ENCODE results near the gene STAMBP.

STAMBP gene

GRCh38 chr2:73906847-73907505 lies 78.2 kb downstream of the STAMBP start:
- no peak for DNase-seq (ENCODE audit: low read depth)

- DNase-seq (ENCODE audit: low read depth), result no peak
These were observed 79.2 kb downstream of the STAMBP start for GRCh38 chr2:73907840-73908452.

- DNase-seq (ENCODE audit: low read depth), result no peak
These were observed 80.2 kb downstream of the STAMBP start for GRCh38 chr2:73908689-73909652.

DNA sequence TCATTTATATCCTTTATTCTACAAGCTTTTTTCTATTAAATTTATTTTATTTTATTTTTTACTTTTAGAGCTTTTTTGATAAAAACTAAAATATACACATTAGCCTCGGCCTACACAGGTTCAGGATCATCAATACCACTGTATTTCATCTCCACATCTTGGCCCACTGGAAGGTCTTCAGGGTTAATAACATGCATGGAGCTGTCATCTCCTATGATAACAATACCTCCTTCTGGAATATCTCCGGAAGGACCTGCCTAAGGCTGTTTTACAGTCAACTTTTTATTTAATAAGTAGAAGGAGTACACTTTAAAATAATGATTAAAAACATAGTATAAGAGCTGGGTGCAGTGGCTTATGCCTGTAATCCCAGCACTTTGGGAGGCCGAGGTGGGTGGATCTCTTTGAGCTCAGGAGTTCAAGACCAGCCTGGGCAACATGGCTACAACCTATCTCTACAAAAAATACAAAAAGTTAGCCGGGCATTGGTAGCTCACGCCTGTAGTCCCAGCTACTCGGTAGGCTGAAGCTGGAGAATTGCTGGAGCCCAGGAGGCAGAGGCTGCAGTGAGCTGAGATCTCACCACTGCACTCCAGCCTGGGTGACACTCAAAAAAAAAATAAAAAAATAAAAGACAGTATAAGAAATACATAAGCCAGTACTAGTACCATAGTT lies 82.2 kb downstream of the STAMBP start:
- DNase-seq (ENCODE audit: low read depth), result no peak

GRCh38 chr2:73911548-73912208 lies 82.9 kb downstream of the STAMBP start:
- no peak for DNase-seq (ENCODE audit: low read depth)

GRCh38 chr2:73913414-73914054 lies 84.8 kb downstream of the STAMBP start:
- no peak for DNase-seq (ENCODE audit: low read depth)

DNA sequence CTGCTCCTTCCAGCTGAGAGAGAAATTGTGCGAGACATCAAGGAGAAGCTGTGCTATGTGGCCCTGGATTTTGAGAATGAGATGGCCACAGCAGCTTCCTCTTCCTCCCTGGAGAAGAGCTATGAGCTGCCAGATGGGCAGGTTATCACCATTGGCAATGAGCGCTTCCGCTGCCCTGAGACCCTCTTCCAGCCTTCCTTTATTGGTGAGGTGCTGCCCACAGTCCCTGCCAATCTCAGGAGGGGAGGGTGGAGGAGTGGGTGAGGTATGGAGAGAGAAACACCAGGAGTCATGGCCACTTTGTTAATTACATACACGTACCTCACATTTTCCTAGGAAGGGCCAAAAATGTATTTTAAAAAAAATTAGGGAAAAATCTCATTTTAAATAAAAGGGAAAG lies 85.9 kb downstream of the STAMBP start:
- no peak for DNase-seq (ENCODE audit: low read depth)

- DNase-seq (ENCODE audit: low read depth), result no peak
These were observed 86.8 kb downstream of the STAMBP start for GRCh38 chr2:73915437-73915993.

DNA sequence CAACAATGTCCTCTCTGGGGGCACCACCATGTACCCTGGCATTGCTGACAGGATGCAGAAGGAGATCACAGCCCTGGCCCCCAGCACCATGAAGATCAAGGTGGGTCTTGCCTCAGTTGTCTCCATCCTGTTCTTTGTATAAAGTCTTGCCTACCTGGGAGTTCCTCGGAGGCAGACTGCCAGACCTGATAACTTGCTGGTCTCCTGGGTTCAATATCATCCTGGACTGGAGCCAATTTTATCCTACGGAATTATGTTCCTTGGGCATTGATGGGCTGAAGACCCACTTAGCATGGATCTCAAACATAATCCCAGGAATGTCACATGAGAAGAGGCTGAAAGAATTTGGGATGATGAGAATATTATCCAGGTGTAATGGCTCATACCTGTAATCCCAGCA lies 87.9 kb downstream of the STAMBP start:
- DNase-seq (ENCODE audit: low read depth), result no peak

DNA sequence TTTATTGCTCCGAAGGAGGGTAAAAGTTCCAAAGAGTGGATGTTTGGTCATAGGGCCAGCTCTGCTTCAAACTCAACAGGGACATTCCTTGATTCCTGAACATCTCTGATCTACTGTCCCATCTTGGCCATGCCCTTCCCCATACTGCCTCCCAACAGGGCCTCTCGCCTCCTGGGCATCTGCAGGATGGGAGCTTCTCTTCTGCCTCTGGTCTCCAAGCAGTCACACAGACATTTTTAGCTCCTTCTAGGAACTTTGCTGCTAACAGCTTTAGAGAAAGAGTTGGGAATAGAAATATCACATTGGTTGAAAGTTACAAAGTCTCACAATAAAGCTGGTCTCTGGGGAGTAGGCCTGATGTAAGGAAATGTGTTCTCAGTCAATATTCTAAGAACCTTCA lies 88.5 kb downstream of the STAMBP start:
- DNase-seq (ENCODE audit: low read depth), result no peak

DNA sequence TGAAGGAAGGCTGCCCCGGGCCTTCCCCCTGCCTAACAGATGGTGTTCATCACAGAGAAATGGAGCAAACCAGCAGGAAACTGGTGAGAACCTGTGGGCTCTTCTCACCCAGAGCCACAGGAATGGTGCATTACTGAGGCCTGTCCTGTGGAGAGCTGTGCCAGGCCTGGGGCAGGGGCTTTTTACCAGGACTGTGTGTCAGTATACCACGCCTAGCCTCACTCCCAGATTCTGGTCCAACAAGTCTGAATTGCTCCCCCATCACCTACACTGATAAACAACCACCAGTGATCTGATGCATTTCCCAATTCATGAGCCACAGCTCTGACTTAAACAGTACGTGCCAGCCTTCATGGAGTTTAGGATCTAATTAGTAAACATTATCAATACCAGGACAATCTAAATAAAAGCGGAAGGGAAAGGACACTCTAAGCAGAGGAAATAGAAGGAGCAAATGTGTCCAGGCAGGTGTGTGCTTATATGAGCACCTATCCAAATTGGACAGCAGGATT lies 89.0 kb downstream of the STAMBP start:
- no peak for DNase-seq (ENCODE audit: low read depth)

DNA sequence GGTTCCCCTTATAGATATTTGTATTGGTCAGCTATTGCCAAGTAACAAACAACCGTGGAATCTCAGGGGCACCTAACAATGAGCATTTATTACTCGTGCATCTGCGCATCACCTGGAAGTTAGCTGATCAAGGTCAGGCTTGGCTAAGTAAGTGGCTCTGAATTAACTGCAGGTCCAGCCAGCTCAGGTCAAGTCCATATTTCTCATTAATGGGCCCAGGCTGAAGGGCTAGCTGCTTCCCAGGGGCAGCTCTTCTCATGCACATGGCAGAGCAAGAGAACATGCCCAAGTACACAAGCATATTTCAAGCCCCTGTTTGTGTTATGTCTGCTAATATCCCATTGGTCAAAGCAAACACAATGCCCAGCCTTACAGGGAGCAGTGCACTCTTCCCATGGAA lies 90.1 kb downstream of the STAMBP start:
- no peak for DNase-seq (ENCODE audit: low read depth)

DNA sequence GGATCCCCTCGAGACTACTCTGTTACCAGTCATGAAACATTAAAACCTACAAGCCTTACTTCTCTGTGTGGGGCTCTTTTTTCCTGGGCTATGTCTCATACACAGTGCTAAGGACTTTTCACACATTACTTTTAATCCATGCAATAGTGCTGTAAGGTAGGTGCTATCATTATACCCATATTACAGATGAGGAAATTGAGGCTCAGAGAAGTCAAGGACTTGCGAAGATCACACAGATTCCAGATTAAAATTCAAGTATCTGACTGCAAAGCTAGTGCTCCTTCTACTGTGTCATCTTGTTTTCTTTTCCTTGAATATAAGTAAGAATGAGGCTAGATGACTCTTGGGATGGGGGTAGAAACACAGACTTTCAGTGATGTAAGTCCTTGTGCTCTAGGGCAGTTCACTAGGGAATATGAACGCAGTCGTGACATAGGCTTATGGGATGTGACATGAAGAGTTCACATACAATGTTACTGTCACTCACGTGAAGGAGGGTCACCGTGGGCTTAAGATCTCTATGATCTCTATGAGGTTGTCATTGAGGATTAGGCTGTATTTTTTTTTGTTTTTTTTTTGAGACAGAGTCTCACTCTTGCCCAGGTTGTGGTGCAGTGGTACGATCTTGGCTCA lies 91.0 kb downstream of the STAMBP start:
- DNase-seq (ENCODE audit: low read depth), result no peak

DNA sequence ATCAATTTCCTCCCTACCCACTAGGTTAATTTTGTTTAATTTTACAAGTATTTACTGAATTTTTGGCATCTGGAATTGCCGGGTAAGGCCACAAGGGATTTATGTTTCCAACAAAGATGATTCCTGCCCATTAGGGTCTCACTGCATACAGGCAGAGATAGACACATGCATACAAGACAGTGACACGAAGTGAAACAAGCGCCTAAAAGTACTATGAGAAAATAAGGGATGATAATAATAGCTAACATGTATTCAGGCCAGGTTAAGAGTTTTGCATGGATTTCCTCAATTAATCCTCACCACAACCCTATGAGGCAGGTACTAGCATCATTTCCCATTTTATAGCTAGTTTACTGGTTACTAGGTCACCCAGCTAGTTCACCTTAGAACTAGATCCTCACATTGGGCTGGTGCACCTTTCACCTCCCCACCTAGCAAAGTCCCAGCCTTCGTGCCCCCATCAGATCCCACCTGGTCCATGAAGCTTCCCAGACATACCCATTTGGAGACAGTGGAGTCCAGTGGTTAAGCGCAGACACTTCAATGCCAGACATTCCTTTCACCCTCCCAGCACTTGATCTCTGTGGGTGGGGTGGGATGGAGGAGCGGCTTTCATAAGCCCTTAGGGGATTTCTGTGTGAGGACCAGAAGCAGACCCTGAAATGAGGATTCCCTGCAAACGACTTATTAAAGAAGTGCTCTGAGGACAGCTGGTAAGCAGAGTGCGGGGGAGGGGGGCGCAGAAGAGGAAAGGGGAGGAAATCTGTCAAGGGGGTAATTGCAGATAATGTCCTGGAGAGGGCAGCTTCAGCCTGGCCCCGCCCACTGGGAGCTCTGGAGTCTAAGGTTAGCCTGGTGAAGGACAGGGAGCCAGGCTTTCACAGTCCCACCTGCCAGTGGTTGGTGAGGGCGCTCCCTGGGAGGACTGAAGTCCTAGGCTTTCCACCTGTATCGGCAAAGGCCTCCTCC lies 92.1 kb downstream of the STAMBP start:
- DNase-seq (ENCODE audit: low read depth), result no peak

DNA sequence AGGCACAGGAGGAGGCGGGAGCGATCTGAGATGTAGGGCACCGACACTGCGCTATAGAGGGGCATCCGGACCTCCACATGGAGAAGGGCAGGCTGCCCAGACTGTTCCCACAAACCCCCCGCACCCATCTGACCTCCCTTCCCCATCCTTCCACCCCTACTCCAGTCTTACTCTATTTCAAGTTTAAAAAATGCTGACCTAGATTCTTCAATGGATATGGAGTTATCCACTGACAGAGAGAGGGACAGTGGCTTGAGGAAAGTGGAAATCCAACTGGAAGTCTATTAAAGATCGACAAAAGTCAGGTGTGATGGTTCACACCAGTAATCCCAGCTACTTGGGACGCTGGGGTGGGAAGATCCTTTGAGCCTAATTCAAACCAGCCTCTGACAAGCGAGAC lies 92.8 kb downstream of the STAMBP start:
- DNase-seq (ENCODE audit: low read depth), result no peak

DNA sequence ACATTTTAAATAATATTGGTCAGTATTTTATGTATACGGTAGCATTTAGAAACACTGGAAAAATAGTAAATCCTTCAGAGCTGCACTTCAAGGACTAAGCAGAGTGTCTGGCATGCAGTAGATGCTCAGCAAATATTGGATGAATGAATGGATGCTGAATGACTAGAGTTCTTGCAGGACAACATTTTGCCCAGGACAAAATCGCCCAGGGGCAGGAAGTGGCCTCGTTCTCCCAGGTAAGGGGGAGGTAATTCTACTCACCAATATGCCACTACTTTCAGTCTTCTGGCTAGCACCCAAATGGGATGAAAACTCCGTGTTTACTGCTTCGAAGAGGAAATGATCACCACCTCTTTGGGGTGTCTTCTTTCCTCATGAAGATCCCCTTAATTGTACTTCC lies 93.9 kb downstream of the STAMBP start:
- DNase-seq (ENCODE audit: low read depth), result no peak

All from fibroblast of the conjunctiva (primary cell).